DND-41 (cell line): ENCODE measurements around the gene SMG6.

Source experiments
- EZH2 ChIP-seq: IDR thresholded peaks from 3 replicates; pipeline ENCODE4 v1.6.1; 2012; ENCODE audit warnings: borderline replicate concordance, low read depth, mild to moderate bottlenecking, moderate library complexity, low read length, inconsistent platforms; ENCODE audit not compliant: severe bottlenecking
- TF ChIP-seq, protein P1 (sequence below): IDR thresholded peaks from 2 replicates; pipeline ENCODE4 v1.5.1; 2012; ENCODE audit warnings: borderline replicate concordance, low read length, moderate library complexity, mild to moderate bottlenecking; ENCODE audit not compliant: poor library complexity, severe bottlenecking; ENCODE audit errors: extremely low read depth

- TF ChIP-seq, protein P1, sequence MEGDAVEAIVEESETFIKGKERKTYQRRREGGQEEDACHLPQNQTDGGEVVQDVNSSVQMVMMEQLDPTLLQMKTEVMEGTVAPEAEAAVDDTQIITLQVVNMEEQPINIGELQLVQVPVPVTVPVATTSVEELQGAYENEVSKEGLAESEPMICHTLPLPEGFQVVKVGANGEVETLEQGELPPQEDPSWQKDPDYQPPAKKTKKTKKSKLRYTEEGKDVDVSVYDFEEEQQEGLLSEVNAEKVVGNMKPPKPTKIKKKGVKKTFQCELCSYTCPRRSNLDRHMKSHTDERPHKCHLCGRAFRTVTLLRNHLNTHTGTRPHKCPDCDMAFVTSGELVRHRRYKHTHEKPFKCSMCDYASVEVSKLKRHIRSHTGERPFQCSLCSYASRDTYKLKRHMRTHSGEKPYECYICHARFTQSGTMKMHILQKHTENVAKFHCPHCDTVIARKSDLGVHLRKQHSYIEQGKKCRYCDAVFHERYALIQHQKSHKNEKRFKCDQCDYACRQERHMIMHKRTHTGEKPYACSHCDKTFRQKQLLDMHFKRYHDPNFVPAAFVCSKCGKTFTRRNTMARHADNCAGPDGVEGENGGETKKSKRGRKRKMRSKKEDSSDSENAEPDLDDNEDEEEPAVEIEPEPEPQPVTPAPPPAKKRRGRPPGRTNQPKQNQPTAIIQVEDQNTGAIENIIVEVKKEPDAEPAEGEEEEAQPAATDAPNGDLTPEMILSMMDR, result no peak
- TF ChIP-seq EZH2, result no peak
Measured at GRCh38 chr17:2016494-2016893, 287.1 kb downstream of the SMG6 start.
